GM10847 (cell line): ENCODE data around the gene BAG1.

ENCODE experiments used
- POLR2A ChIP-seq: IDR thresholded peaks from 2 replicates; pipeline ENCODE4 v1.6.1; 2011; ENCODE audit not compliant: insufficient read length; ENCODE audit errors: extremely low read depth

BAG1 gene

DNA sequence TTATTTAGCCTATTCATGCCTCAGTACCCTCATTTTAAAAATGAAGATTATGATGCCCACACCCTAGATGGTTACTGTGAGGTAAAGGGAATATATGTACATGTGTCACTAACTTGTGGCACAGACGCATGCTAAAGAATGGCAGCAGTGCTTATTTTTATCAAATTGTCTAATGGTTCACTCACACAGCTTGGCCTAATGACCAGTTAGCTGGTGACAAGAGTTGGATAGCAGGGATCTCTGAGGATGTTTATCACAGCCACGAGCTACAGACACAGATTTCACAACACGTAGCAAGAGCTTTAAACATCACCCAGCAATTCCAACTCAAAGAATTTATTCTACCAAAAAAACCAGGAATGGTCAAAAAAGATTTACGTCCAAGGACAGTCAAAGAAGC is 7.2 kb downstream of the BAG1 start:
- no peak for TF ChIP-seq POLR2A

- no peak for TF ChIP-seq POLR2A
These were observed 8.3 kb downstream of the BAG1 start for GRCh38 chr9:33256236-33256635.

- TF ChIP-seq POLR2A, result no peak
These were observed 9.0 kb downstream of the BAG1 start for GRCh38 chr9:33255471-33255870.

- TF ChIP-seq POLR2A, result no peak
These were observed 9.5 kb downstream of the BAG1 start for GRCh38 chr9:33255014-33255413.

DNA sequence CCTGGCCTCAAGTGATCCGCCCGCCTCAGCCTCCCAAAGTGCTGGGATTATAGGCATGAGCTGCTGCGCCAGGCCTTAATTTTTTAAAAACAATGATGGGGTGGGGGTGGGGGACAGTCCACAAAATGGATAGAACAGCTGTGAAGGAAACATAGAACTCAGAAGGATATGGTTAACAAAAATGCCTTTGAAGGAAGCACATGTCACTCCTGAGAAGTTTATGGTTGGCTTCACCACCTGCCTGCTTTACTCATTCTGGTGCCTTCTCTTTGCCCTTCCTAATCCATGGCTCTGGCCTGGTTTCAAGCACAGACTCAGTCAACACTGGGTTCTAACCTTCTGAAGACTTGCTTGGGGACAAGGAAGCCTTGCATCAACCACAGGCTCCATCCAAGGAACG is 10.3 kb downstream of the BAG1 start:
- TF ChIP-seq POLR2A, result no peak

GRCh38 chr9:33250458-33250995 is 14.0 kb downstream of the BAG1 start:
- no peak for TF ChIP-seq POLR2A

DNA sequence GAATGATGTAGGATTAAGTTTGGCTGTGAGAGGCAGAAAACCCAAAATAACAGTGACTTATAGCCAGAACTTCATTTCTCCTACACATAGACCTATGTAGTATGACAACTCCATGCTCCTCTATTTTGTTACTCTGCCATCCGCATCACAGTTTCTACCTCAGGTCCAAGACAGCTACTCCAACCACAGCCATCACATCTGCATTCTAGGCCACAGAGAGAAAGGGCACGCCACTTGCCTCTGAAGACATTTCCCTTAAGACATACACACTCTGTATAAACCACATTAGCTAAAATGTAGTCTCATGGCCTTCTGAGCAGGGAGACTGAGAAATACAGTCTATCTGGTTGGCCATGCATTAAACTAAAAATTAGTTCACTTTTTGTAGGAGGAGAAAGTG is 14.5 kb downstream of the BAG1 start:
- no peak for TF ChIP-seq POLR2A

DNA sequence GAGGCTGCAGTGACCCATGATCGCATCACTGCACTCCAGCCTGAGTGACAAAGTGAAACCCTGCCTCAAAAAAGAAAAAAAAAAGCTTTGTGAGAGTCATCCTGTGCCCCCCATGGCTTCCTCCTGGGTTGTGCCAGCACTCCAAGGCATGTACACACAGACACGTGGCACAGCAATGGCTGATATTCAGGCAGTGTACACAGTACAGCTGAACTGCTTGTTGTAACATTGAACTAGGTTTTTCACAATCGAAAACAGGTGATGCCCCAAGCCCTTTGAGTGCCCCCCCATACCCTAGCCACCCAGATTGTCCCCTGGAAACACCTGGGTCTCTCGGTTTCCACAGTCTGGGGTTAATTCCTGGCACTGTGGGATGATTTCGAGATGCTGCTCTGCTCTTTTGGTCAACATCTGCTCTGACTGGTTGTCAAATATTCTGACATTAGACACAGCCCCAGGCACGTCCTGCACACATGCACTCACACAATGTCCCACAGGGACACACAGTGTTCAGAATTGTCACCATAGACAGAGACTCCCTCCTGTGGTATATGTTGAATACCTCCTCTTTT is 15.3 kb downstream of the BAG1 start:
- TF ChIP-seq POLR2A, result no peak

DNA sequence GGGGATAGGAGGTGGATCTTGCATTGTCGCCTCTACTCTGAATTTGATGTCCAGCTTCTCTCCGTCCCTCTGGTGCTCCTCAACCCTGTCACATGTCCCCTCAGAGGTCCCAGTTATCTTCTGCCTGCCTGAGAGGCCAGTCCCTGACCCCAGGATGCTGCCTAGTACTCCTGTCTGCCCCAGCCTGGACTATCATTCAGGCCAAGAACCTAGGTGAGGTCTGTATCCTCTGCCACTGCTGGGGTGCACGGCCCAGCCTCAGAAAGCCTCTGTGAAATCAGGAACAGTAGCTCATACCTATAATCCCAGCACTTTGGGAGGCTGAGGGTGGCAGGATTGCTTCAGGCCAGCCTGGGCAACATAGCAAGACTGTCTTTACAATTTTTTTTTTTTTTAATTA is 15.9 kb downstream of the BAG1 start:
- TF ChIP-seq POLR2A, result no peak

GRCh38 chr9:33246269-33246860 is 18.1 kb downstream of the BAG1 start:
- no peak for TF ChIP-seq POLR2A

GRCh38 chr9:33245341-33245740 is 19.2 kb downstream of the BAG1 start:
- TF ChIP-seq POLR2A, result no peak

DNA sequence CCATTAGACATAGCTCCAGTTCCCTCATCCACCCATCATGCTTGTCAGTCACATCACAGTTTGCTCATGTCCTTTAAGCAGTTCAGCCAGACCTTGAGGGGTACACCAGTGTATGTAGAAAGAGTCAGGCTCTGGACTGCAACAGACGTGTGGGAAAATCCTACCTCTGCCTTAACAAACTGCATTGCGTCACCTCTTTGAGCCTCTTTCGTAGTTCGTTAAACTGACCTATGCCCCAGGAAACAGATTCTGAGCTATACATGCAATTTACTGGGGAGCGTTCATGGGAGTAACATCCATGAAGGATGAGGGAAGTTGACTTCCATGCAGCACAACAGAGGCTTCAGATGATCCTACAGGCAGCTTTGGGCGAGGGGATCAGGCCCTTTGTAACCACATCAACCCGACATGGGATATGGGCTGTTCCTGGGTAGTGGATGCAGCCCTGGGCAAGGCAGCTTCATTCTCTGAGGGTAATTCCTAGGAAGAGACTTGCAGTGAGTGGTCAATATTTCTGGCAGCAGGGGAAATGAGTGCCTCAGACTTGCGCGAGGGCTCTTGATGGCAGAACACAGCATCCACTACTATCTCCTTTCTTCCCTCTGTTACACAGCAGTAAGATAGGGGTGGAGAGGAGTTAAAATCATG is 20.2 kb downstream of the BAG1 start:
- no peak for TF ChIP-seq POLR2A

- TF ChIP-seq POLR2A, result no peak
These were observed 21.8 kb downstream of the BAG1 start for GRCh38 chr9:33242609-33243134.

DNA sequence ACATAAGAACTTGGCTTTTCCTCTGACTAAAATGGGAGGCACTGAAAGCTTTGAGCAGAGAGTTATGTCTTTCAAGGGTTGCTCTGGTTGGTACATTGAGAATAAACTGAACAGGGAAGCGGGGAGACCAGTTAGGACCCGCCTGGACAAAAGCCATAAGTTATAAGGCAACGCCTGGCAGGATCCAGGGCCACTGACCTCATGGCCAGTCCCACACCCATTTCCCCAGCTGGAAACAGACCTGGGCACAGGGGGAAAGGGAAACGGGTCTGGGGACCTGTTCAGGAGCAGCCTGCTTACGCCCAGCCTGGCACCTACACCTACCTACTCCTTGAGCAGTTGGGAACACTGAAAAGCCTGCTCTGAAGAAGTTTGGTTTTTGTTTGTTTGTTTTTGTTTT is 23.2 kb downstream of the BAG1 start:
- no peak for TF ChIP-seq POLR2A

DNA sequence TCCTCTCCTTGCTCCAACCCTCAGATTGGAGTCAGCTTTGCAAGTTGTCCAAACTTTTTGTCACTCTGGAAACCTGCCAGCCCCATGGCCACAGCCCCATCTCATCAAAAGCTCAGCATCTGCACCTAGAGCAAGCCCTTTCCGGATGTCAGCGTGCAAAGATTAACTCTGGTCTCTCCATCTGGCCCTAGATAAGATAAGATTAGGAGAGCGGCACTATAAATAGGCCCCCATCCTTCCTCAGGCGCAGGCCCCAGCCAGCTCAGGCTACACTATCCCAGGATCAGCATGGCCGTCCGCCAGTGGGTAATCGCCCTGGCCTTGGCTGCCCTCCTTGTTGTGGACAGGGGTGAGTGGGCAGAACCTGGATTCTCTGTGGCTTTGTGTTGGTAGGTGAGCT is 24.6 kb downstream of the BAG1 start, which contains the start of gene SPINK4:
TSS of gene SPINK4 (plus strand) at position 247 of the 400 bp plus-strand sequence. CDS start at position 289, 42 bp downstream.
- TF ChIP-seq POLR2A, result no peak

DNA sequence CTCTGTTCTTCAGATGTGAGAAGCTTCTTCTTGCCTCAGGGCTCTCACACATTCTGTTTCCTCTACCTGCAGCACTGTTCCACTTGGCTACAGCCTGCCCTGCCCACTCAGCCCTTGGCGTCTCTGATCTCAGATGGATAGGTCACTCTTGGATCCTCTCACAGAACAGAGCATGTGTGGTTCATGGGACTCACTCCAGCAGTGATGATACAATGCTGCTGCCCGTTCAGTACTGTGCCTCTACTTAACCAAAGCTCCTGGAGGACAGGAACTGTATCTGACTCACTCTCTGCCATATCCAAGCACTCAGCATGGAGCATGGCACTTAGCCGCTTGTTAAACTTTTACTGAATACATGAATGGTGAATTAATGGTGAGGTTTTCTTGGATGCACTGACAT is 27.9 kb downstream of the BAG1 start:
- no peak for TF ChIP-seq POLR2A

DNA sequence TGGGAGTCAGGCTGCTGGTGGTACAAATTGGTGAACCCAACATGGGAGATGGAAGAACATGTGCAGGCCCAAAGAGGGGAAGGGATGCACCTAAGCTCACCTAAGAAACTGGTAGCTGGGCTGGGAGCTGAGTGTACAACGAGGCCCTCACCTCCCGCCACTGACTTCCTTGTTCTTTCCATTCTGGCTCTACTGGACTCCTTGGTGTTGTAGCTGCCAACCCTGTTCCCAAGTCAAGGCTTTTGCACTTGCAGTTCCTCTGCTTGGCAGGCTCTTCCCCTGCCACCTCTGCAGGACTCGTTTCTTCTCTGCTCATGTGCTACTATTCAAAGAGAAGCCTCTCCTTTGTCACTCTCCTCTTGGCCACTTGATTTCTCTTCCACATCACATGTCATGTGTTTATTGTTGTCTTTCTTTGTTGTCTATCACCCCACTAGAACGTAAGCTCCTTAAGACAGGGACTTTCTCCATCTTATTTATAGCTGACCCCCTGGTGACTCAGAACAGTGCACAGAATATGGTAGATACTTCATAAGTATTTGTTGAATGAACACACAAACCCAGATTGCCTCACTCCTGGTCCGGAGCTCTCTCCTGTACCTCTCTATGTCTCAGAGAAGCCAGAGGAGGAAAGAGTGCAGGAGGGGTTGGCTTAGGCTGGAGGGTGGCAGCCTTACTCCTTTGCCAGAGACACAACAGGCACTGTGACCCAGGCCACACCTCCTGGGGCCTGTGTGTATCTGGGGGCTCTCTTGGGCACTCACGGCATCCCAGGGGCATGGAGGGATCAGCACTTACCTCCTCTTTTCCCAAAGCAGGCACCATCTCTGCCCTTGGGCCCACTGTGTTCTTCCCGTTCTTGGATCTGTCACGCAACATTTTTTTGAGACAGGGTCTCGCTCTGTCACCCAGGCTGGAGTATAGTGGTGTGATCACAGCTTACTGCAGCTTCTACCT is 29.7 kb downstream of the BAG1 start:
- no peak for TF ChIP-seq POLR2A
